ENCODE results near the gene KDF1. TPM values are rescaled to one million over a fixed set of nuclear protein-coding genes. Genes with fewer than 3 reads are reported as not detected.

The KDF1 gene
- total and polyA plus RNA-seq, 2 of the 13 experiments (the other 11 are each of a cell fraction or from before 2014, with no cell fraction given) = 1.9 to 4.9 TPM

- TF ChIP-seq NR2F6 (IDR thresholded peaks at IDR 0.05) = no peak
- TF ChIP-seq NR2F6 (CRISPR knock-in tag; IDR thresholded peaks at IDR 0.05) = peak; percentile 74
- TF ChIP-seq ZSCAN20 (CRISPR knock-in tag; IDR thresholded peaks at IDR 0.05; ENCODE audit: borderline replicate concordance) = no peak
- TF ChIP-seq ZBTB40 (IDR thresholded peaks at IDR 0.05) = no peak
- no peak; the same call in 1 of the 2 replicates for TF ChIP-seq ZBTB40 (CRISPR knock-in tag; IDR thresholded peaks at IDR 0.05)
- no peak for TF ChIP-seq ZNF343 (CRISPR knock-in tag; IDR thresholded peaks at IDR 0.05)
- TF ChIP-seq ZNF12 (CRISPR knock-in tag; IDR thresholded peaks at IDR 0.05) = peak; percentile 42; the same call in 1 of the 2 replicates
- TF ChIP-seq ZNF672 (CRISPR knock-in tag; IDR thresholded peaks at IDR 0.05) = no peak
- TF ChIP-seq ZNF773 (CRISPR knock-in tag; IDR thresholded peaks at IDR 0.05; ENCODE audit: borderline replicate concordance) = no peak
- no peak for TF ChIP-seq ZNF687 (CRISPR knock-in tag; IDR thresholded peaks at IDR 0.05)
- TF ChIP-seq GATAD2A (CRISPR knock-in tag; IDR thresholded peaks at IDR 0.05) = peak; percentile 92
- no peak for TF ChIP-seq YEATS2 (CRISPR knock-in tag; IDR thresholded peaks at IDR 0.05; ENCODE audit: borderline replicate concordance)
- no peak for TF ChIP-seq ZNF598 (CRISPR knock-in tag; IDR thresholded peaks at IDR 0.05; ENCODE audit: borderline replicate concordance)
- 0 out of 2 replicates have a peak, but pooled peaks have one; percentile 54 for TF ChIP-seq ZNF644 (CRISPR knock-in tag; IDR thresholded peaks at IDR 0.05; ENCODE audit: low read depth)
- TF ChIP-seq SP2 (CRISPR knock-in tag; IDR thresholded peaks at IDR 0.05) = no peak
- TF ChIP-seq ZNF615 (CRISPR knock-in tag; IDR thresholded peaks at IDR 0.05; ENCODE audit: borderline replicate concordance) = no peak
- TF ChIP-seq GABPA (IDR thresholded peaks at IDR 0.05; ENCODE audit: low read depth, low read length) = no peak
- TF ChIP-seq GABPA (CRISPR knock-in tag; IDR thresholded peaks at IDR 0.05; ENCODE audit: low read depth) = 0 out of 2 replicates have a peak, but pooled peaks have one; percentile 45
- TF ChIP-seq HNF4A (CRISPR knock-in tag; IDR thresholded peaks at IDR 0.05) = peak; percentile 56
- TF ChIP-seq SMAD3 (CRISPR knock-in tag; IDR thresholded peaks at IDR 0.05) = peak; percentile 44; the same call in 1 of the 2 replicates
- no peak for TF ChIP-seq ATRX (CRISPR knock-in tag; IDR thresholded peaks at IDR 0.05; ENCODE audit: borderline replicate concordance)
Observed at GRCh38 chr1:26961826-26962225, 1.6 kb upstream of the KDF1 start (continued).
